GOT3 (cell line): Measurements from ENCODE around the gene C1orf167.

ENCODE experiments used
- DNase-seq: peaks from one replicate; lab custom pipeline; 2025; ENCODE audit warnings: mixed read lengths; lab: John Stamatoyannopoulos, UW

C1orf167 gene

DNA sequence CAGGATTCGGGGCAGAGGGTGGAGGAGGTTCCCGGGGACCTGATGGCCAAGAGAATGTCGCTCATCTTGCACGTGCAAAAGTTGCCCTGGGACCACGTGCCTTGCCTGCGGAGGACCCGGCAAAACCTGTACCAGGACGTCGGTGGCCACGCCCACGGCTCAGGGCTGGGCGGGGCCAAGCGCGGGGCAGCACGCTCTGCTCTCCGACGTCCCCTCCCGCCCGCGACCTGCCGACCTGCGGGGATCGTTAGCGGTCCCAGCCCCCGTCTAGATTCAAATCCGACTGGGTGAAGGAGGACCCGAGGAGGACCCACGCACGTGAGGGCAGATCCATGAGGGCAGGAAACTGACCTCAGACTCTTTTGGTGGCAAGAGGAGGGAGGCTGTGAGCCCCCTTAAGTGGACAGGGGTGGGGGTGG lies at the start of gene C1orf167:
TSS of gene C1orf167 (plus strand) at position 206 of the 419 bp plus-strand sequence. CDS start 2,208 bp downstream, outside the sequence.
- DNase-seq, result no peak

GRCh38 chr1:11712285-11712684 lies 49.7 kb upstream of the C1orf167 start:
- no peak for DNase-seq

GRCh38 chr1:11713095-11713494 lies 48.9 kb upstream of the C1orf167 start:
- no peak for DNase-seq

- no peak for DNase-seq
Observed at GRCh38 chr1:11714831-11715575, 47.0 kb upstream of the C1orf167 start.

DNA sequence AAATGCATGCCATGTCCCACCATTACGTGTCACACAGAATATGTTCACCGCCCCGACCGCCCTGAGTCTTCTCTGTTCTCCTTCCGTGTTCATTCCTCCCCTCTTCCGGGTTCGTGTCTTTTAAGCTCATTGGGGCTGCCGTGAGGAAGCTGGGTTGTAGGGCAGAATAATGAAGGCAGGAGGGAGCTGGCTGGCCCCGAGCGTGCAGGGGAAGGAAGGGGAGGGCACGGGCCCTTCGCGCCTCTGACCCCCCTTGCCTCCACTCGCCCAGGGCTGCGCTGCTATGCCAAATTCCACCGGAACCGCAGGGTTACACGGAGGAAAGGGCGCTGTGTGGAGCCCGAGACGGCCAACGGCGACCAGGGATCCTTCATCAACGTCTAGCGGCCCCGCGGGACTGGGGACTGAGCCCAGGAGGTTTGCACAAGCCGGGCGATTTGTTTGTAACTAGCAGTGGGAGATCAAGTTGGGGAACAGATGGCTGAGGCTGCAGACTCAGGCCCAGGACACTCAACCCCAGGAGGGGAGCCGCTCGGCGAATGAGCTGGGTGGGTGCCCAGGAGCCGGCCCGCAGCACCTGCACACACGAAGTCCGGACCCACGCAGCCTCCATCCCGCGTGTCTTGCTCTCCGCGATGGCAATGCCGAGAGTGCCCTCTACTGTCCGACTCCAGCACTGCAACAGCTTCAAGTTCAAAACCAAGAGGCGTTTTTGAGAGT lies 42.5 kb upstream of the C1orf167 start:
- no peak for DNase-seq

DNA sequence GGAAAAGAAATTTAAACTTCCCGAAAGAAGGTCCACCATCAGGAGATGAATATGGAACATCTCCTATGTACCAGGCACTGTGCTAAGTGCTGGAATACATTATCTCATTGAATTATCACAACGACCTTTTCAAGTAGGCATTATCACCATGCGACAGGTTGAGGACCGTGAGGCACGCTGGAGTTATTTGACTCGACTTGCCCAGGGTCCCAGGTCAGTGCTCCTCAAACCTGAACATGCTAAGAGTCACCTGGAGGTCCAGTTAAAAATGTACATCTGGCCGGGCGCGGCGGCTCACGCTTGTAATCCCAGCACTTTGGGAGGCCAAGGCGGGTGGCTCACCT lies 42.0 kb upstream of the C1orf167 start:
- no peak for DNase-seq

- DNase-seq, result no peak
Observed at GRCh38 chr1:11720525-11720924, 41.5 kb upstream of the C1orf167 start.

- DNase-seq, result no peak
Observed at GRCh38 chr1:11721311-11721710, 40.7 kb upstream of the C1orf167 start.

GRCh38 chr1:11722538-11722937 lies 39.5 kb upstream of the C1orf167 start:
- DNase-seq, result no peak

DNA sequence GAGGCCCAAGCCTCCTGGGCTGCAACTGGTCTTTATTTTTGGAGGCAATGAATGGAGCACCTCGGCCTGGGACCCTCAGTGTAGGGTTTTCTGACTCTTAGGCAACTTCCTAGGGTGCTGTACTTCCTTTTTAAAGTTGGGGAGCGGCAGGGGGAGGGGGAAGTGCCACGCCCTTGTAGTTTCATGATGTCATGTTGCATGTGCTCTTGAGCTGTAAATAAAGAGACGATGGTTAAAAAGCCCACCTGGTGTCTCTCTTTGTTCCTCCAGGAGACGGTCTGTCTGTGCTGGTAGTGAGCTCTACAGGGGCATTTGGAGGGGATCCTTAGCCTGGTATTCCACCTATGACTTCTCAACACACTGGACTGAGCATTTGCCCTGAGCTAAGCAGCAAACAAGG lies 36.4 kb upstream of the C1orf167 start:
- no peak for DNase-seq

GRCh38 chr1:11727119-11727518 lies 34.9 kb upstream of the C1orf167 start:
- no peak for DNase-seq

GRCh38 chr1:11728126-11728806 lies 33.7 kb upstream of the C1orf167 start:
- DNase-seq, result no peak

GRCh38 chr1:11729155-11729497 lies 32.9 kb upstream of the C1orf167 start:
- no peak for DNase-seq

DNA sequence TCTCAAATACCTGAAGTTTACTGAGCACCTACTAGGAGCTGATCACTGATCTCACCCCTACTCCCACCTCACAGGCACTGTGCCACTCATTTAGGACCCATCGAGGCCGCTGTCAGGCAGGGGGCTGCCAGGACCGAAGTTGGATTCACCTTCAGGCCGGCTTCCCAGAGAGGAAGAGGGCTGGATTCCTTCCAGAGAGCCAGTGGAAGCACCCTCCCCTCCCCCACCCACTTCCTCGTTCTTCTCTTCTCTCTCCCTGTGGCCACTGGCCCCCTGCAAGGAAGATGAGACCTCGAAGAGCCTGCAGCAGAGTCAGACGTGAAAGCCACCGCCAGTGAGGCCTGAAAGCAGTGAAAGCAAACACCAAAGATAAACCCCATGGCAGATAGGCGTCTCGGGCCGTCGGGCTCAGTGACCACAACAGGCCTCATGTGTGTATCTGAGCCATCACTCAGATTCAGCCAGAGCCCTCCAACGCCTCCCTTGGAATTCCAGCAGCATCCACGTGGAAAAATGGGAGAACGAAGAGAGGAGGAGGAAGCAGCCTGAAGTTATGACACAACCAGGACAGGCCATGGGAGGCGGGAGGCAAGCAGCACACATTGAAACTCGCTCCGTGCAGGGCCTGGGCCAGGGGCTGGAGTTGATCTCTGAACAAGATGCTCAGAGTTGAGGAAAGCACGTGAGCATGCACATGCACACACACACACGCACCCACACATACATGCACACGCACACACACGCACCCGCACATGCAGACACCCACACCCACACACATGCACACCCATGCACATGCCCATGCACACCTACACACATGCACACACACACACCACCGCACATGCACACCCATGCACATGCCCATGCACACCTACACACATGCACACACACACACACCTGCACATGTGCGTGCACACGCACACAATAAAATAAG lies 32.2 kb upstream of the C1orf167 start:
- no peak for DNase-seq

DNA sequence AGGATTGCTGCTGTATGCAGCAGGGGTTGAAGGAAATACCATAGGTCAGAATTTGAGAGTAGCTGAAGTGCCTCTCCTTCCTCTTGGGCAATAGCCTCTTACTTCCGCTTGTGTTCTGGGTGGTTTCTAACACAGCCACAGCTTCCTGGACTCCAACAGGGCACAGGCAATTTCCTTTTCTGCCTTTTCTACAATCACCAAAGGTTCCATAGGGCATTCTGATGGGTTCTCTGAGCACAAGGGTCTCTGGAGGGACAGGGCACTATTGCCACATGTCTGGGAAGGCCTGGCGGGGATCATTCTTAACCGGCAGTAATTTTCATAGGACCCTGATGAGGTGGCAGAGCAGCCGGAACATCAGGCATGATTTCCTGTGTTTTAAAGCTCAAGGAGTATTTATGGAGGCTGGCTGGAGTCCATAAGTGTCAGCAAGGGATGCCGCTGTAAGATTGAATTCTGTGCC lies 31.5 kb upstream of the C1orf167 start:
- DNase-seq, result no peak

DNA sequence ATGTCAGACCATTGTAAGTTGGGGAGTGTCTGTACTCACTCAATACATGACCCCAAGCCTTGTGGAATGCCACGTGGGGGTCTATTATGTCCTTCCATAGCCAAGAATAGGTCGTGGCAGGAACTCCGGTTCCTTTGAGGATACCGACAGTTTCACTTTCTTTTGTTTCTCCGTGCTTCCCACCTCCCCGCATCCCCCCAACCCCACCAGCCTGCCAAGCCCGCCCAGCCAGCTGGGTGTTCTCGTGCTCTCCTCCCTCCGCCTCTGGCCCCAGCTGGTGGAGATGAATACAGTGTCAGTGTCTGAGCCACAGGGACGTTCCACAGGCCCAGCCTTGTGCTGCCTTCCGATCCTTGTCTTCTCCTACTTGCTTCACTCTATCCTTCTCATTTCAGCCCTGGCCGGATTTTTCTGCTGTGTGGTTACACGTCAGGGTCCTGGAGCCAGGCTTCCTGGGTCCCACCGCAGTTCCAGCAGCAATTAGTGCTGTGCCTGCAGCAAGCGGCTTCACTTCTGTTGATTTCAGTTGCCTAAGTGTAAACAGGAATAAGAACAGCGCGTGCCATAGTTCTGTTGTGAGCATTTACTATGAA lies 30.2 kb upstream of the C1orf167 start:
- DNase-seq, result no peak

DNA sequence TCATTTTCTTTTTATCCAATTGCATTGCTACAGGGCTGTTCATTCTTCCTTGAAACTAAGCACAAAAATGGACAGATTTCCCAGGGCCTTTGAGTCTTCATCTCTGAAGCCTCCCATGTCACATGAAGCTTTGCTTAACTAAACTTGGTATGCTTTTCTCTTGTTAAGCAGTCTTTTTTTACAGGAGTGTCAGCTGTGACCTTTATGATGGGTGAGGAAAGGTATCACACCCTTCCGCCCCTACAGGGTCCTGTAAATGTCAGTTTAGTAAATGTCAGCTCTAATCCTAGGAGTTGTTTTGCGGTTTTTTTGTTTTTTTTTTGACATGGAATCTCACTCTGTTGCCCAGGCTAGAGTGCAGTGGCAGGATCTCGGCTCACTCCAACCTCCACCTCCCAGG lies 28.7 kb upstream of the C1orf167 start:
- no peak for DNase-seq

DNA sequence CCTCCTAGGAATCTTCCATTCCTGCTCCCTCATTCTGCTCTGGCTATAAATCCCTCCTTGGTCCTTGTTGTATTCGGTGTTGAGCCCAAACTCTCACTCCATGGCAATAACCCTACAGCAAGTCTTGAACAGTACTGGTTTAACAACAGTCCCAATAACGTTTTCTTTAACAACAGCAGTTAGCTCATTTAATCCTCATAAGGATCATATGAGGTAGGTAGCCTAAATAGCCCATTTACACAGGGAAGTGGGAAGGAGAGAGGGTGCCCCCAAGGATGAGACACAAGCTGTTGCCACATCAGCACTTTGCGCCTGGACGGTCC lies 26.5 kb upstream of the C1orf167 start:
- DNase-seq, result no peak

DNA sequence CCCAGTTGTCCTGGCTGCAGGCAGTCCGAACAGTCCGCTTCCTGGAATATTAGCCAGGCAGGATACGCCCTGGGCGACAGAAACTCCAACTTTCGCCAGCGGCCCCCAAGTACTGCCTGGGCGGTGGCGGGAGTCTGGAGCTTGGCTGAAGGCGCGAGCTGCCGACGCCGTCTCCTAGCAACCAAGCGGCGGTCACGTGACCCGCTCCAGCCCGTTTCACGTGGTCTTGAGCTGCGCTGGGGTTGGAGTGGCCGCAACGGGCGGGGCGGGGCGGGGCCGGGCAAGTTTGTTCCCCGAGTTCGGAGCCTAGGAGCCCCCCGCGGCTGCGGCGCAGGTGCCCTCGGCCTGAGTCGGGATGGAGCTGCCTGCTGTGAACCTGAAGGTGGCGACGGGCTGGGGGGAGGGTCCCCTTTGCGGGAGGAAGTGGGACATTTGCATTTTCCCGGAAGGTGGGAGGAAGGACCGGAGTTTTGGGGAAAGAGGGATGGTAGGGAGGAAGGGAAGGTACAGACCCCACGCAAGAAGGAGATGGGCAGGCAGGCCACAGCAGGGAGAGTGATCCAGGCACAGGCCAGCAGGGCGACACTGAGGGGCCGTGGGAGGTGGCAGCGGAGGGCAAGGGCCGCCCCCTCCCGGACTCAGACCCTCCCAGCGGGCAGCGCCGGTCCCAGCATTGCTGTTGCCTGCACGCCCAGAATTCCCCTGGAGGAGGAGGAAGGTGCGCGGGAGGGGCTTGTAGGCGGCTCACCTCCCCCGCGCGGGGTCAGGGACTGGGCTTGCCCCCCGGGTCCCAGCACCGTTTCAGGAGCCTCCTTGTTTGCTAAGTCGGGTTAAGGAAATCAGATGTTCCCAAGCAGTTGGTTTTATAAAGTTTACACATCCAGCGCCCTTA lies 25.9 kb upstream of the C1orf167 start, which contains the start of gene AGTRAP:
TSS of gene AGTRAP (plus strand) at position 283 of the 892 bp plus-strand sequence. CDS start at position 356, 73 bp downstream.
- peak; percentile 60 for DNase-seq
